Vagina (tissue), 2 donors: ENCODE results near the gene SLC35G6. TPM values are rescaled to one million over a fixed set of nuclear protein-coding genes. Genes with fewer than 3 reads are reported as not detected.

ENCODE experiments used
- DNase-seq, 2 donors: peaks; one replicate each; pipeline ENCODE4 v3.0.0-alpha.2; 2017; ENCODE audit errors: extremely low spot score in 2 of 2
- H3K27ac ChIP-seq: fragments of 200-600 bp; sonication (generic); one replicate; pipeline ENCODE4 v1.5.1; 2019
- H3K27me3 ChIP-seq: fragments of 200-600 bp; sonication (generic); one replicate; pipeline ENCODE4 v1.5.1; 2019
- H3K36me3 ChIP-seq, 2 donors: fragments of 200-600 bp; sonication (generic); one replicate each; pipeline ENCODE4 v1.5.1; 2017 to 2019
- H3K4me1 ChIP-seq: fragments of 200-600 bp; sonication (generic); one replicate; pipeline ENCODE4 v1.5.1; 2019
- H3K4me3 ChIP-seq, 2 donors: fragments of 200-600 bp; sonication (generic); 1 replicate in 1 of 2; 2 replicates in 1 of 2; pipeline ENCODE4 v1.5.1; 2016 to 2019
- H3K9me3 ChIP-seq: fragments of 200-600 bp; sonication (generic); one replicate; pipeline ENCODE4 v1.5.1; 2019
- CTCF ChIP-seq, 3 experiments: fragments of 450-650 bp in 2 of 3; fragments of 200-600 bp in 1 of 3; sonication (generic) in 1 of 3; IDR thresholded peaks; one replicate each; pipeline ENCODE4 v1.5.1; 2017 to 2019; ENCODE audit warnings: antibody characterized with exemption in 3 of 3, mild to moderate bottlenecking in 2 of 3, moderate library complexity in 2 of 3
- POLR2A ChIP-seq, 2 donors: fragments of 450-650 bp; IDR thresholded peaks; one replicate each; pipeline ENCODE4 v1.6.1; 2017; ENCODE audit warnings: antibody characterized with exemption in 2 of 2, mild to moderate bottlenecking in 2 of 2, moderate library complexity in 2 of 2
- POLR2AphosphoS5 ChIP-seq, 2 donors: sonication (generic); formaldehyde crosslinking; IDR thresholded peaks; one replicate each; pipeline ENCODE4 v1.9.0; 2017; ENCODE audit warnings: antibody characterized with exemption in 2 of 2, mild to moderate bottlenecking in 2 of 2, low read depth in 1 of 2; ENCODE audit not compliant: insufficient read depth in 1 of 2
- intact Hi-C: fragments of 100-400 bp; cut with DNase I; formaldehyde crosslinking; loops from one replicate; pipeline ENCODE4 v1.15.1; 2023
- total RNA-seq: library from RNA; depleted of rRNA; stranded (reverse); fragments of >200 nt; gene quantifications from one replicate; pipeline ENCODE4 v1.2.3, GENCODE V29; 2016

Gene SLC35G6
- total RNA-seq, 1 donor from 2014 or later, result not detected

- no peaks in the 10 kb centered on the region for H3K9me3 ChIP-seq
Observed at GRCh38 chr17:7490144-7490543, 8.9 kb downstream of the SLC35G6 start.

GRCh38 chr17:7491583-7491982 lies 10.3 kb downstream of the SLC35G6 start:
- TF ChIP-seq POLR2AphosphoS5 (IDR thresholded peaks at IDR 0.05; ENCODE audit: insufficient read depth in 1 of 2, low read depth in 1 of 2), result no peak
- TF ChIP-seq CTCF (IDR thresholded peaks at IDR 0.05), result no peak
- no peak for TF ChIP-seq POLR2A (IDR thresholded peaks at IDR 0.05)
- peaks cover 80% of the 10 kb centered on the region for H3K4me1 ChIP-seq
- no peak overlapping the region for H3K4me3 ChIP-seq
- DNase-seq, result no peak
- H3K27me3 ChIP-seq, result no peaks in the 10 kb centered on the region
- no peaks in the 10 kb centered on the region for H3K9me3 ChIP-seq
- intact Hi-C loops, result no loop called here
- no peak overlapping the region for H3K27ac ChIP-seq
- H3K36me3 ChIP-seq, result peaks cover 0 to 12% of the 10 kb centered on the region in 2 donors

More at GRCh38 chr17:7490144-7490543, 8.9 kb downstream of the SLC35G6 start:
- H3K4me3 ChIP-seq, result no peak overlapping the region
- no peak overlapping the region for H3K27ac ChIP-seq
- H3K4me1 ChIP-seq, result peaks cover 88% of the 10 kb centered on the region
- intact Hi-C loops, result no loop called here
- no peaks in the 10 kb centered on the region for H3K27me3 ChIP-seq
- TF ChIP-seq CTCF (IDR thresholded peaks at IDR 0.05), result no peak
- no peak for TF ChIP-seq POLR2AphosphoS5 (IDR thresholded peaks at IDR 0.05; ENCODE audit: insufficient read depth in 1 of 2, low read depth in 1 of 2)
- TF ChIP-seq POLR2A (IDR thresholded peaks at IDR 0.05), result no peak
- DNase-seq, result no peak
- peaks cover 0 to 3% of the 10 kb centered on the region in 2 donors for H3K36me3 ChIP-seq

- H3K27ac ChIP-seq, result no peak overlapping the region
- DNase-seq, result no peak
- intact Hi-C loops, result no loop called here
- no peak overlapping the region for H3K4me3 ChIP-seq
- no peaks in the 10 kb centered on the region for H3K27me3 ChIP-seq
- peaks cover 57% of the 10 kb centered on the region for H3K4me1 ChIP-seq
- no peak for TF ChIP-seq POLR2AphosphoS5 (IDR thresholded peaks at IDR 0.05; ENCODE audit: insufficient read depth in 1 of 2, low read depth in 1 of 2)
- no peak for TF ChIP-seq POLR2A (IDR thresholded peaks at IDR 0.05)
- no peak for TF ChIP-seq CTCF (IDR thresholded peaks at IDR 0.05)
- H3K36me3 ChIP-seq, result peaks cover 0 to 34% of the 10 kb centered on the region in 2 donors
- H3K9me3 ChIP-seq, result no peaks in the 10 kb centered on the region
Observed at GRCh38 chr17:7493941-7494340, 12.7 kb downstream of the SLC35G6 start.

GRCh38 chr17:7495906-7496434 lies 14.7 kb downstream of the SLC35G6 start:
- intact Hi-C loops, result no loop called here
- no peak for TF ChIP-seq POLR2A (IDR thresholded peaks at IDR 0.05)
- TF ChIP-seq CTCF (IDR thresholded peaks at IDR 0.05), result no peak
- no peak for TF ChIP-seq POLR2AphosphoS5 (IDR thresholded peaks at IDR 0.05; ENCODE audit: insufficient read depth in 1 of 2, low read depth in 1 of 2)
- no peak for DNase-seq
- Histone ChIP-seq H3K4me3 (no peak overlapping the region), H3K4me1 (peaks cover 37% of the 10 kb centered on the region), H3K36me3 (peaks cover 5 to 54% of the 10 kb centered on the region in 2 donors), H3K9me3 (no peaks in the 10 kb centered on the region), H3K27ac (peak overlapping the region; percentile 33), H3K27me3 (no peaks in the 10 kb centered on the region)

- Histone ChIP-seq H3K4me3 (no peak overlapping the region), H3K9me3 (no peaks in the 10 kb centered on the region), H3K27me3 (no peaks in the 10 kb centered on the region), H3K36me3 (peaks cover 5 to 61% of the 10 kb centered on the region in 2 donors), H3K4me1 (peaks cover 31% of the 10 kb centered on the region), H3K27ac (peak overlapping the region; percentile 33)
- TF ChIP-seq CTCF (IDR thresholded peaks at IDR 0.05) (no peak), POLR2A (IDR thresholded peaks at IDR 0.05) (no peak), POLR2AphosphoS5 (IDR thresholded peaks at IDR 0.05; ENCODE audit: insufficient read depth in 1 of 2, low read depth in 1 of 2) (no peak)
- intact Hi-C loops, result no loop called here
- no peak for DNase-seq
Observed at GRCh38 chr17:7496470-7497183, 15.4 kb downstream of the SLC35G6 start.
